Measurements from ENCODE around the gene MRPS7.

GRCh38 chr17:75219815-75220214 lies 41.9 kb upstream of the MRPS7 start:
- no peak for TF ChIP-seq CTCF (IDR thresholded peaks at IDR 0.05; ENCODE audit: insufficient read depth, low read length, poor library complexity, severe bottlenecking)
- no peak for TF ChIP-seq EZH2phosphoT487 (conservative IDR thresholded peaks at IDR 0.05; ENCODE audit: low read length)

Data from SU-DHL-6 (cell line).